GM12873 (cell line): ENCODE measurements around the gene CD200.

Experiments used
- TF ChIP-seq, protein P1 (sequence below): IDR thresholded peaks from 2 replicates; pipeline ENCODE4 v1.5.1; 2012; ENCODE audit warnings: low read depth, mild to moderate bottlenecking, moderate library complexity, low read length, control low read depth; ENCODE audit not compliant: insufficient read depth; ENCODE audit errors: missing control alignments

CD200 gene

GRCh38 chr3:112351823-112352222 lies 18.9 kb downstream of the CD200 start:
- TF ChIP-seq, protein P1, sequence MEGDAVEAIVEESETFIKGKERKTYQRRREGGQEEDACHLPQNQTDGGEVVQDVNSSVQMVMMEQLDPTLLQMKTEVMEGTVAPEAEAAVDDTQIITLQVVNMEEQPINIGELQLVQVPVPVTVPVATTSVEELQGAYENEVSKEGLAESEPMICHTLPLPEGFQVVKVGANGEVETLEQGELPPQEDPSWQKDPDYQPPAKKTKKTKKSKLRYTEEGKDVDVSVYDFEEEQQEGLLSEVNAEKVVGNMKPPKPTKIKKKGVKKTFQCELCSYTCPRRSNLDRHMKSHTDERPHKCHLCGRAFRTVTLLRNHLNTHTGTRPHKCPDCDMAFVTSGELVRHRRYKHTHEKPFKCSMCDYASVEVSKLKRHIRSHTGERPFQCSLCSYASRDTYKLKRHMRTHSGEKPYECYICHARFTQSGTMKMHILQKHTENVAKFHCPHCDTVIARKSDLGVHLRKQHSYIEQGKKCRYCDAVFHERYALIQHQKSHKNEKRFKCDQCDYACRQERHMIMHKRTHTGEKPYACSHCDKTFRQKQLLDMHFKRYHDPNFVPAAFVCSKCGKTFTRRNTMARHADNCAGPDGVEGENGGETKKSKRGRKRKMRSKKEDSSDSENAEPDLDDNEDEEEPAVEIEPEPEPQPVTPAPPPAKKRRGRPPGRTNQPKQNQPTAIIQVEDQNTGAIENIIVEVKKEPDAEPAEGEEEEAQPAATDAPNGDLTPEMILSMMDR: no peak

GRCh38 chr3:112352720-112353119 lies 19.8 kb downstream of the CD200 start:
- TF ChIP-seq, protein P1: no peak

GRCh38 chr3:112353365-112353764 lies 20.4 kb downstream of the CD200 start:
- TF ChIP-seq, protein P1: no peak

GRCh38 chr3:112354642-112355306 lies 21.8 kb downstream of the CD200 start:
- TF ChIP-seq, protein P1: no peak

GRCh38 chr3:112355307-112355687 lies 22.3 kb downstream of the CD200 start:
- TF ChIP-seq, protein P1: no peak

DNA sequence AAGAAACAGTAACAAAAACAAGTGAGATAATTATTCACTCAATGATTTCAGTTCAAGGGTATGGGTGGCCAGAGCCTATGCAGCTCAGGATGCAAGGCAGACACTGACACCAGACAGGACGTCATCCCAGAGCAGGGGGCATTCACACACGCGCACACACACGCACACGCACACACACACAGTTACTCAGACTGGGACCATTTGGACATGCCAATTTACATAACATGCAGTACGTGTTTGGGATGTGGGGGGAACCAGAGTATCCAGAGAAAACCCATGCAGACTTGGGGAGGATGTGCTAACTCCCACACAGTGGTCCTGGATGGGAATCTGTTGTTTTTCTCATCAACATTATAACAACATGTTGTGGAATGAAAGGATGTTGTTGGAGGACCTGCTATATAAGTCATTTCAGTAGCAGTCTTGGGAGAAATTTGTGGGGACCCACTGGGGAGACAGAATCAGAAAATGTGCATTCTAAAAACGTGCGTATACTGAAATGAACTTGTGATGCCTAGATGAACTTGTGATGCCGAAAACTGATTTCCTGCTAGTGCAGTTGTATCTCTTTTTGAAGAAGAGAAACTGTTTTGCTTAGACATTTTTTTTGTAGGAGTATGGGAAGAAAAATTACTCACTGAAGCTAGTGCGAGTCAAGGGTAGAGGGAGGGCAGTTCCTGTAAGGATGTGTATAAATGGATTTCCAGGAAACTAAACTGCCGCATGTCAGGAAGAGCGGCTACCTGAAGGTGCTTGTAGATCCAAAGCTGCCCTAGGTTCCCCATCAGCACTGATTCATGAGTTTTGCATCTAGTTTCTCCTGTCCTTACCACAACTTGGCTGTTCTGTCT lies 25.2 kb downstream of the CD200 start:
- TF ChIP-seq, protein P1: no peak

DNA sequence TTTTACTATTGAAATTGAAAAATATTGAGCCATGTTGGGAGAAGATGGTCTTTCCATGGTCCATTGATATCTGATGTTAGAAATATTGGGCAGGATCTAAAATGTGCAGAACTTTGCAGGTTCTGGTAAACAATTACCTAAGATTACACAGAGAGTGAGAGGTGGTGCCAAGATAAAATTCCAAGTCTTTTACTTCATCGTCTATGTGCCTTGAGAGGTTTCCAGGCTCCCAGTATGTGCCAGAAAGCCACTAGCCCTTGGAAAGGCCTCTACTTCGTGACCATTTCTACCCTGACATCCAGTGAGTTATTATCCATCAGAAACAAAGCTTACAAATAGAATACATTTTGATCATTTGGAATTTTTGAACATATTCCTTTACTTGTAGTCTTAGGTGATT lies 27.6 kb downstream of the CD200 start:
- TF ChIP-seq, protein P1: no peak
